DMS153 treated with DMSO at 0.1 percent for 48 hours (cell line): ENCODE results near the gene SSTR3.

ENCODE experiments used
- DNase-seq: peaks from one replicate; lab custom pipeline; 2025; ENCODE audit not compliant: unreplicated experiment; lab: John Stamatoyannopoulos, UW

Gene SSTR3

GRCh38 chr22:37229805-37230672 is 17.8 kb upstream of the SSTR3 start:
- no peak for DNase-seq

- DNase-seq = no peak
These were observed 16.9 kb upstream of the SSTR3 start for GRCh38 chr22:37229012-37229804.

- DNase-seq = no peak
These were observed 16.1 kb upstream of the SSTR3 start for GRCh38 chr22:37228106-37229011.

- DNase-seq = no peak
These were observed 14.2 kb upstream of the SSTR3 start for GRCh38 chr22:37226514-37226913.

- DNase-seq = no peak
These were observed 13.8 kb upstream of the SSTR3 start for GRCh38 chr22:37226087-37226486.

- DNase-seq = no peak
These were observed 13.2 kb upstream of the SSTR3 start for GRCh38 chr22:37225481-37225880.

GRCh38 chr22:37224757-37225420 is 12.6 kb upstream of the SSTR3 start:
- no peak for DNase-seq

GRCh38 chr22:37223965-37224551 is 11.8 kb upstream of the SSTR3 start:
- no peak for DNase-seq

GRCh38 chr22:37222440-37222971 is 10.2 kb upstream of the SSTR3 start:
- no peak for DNase-seq

GRCh38 chr22:37221424-37222333 is 9.4 kb upstream of the SSTR3 start:
- no peak for DNase-seq

- DNase-seq = no peak
These were observed 8.3 kb upstream of the SSTR3 start for GRCh38 chr22:37220543-37220981.

- DNase-seq = no peak
These were observed 7.3 kb upstream of the SSTR3 start for GRCh38 chr22:37219533-37219932.

GRCh38 chr22:37218771-37219411 is 6.6 kb upstream of the SSTR3 start:
- DNase-seq = no peak

GRCh38 chr22:37218399-37218770 is 6.1 kb upstream of the SSTR3 start:
- DNase-seq = no peak

GRCh38 chr22:37215890-37216289 is 3.6 kb upstream of the SSTR3 start:
- DNase-seq = no peak

GRCh38 chr22:37214731-37215030 is 2.4 kb upstream of the SSTR3 start:
- no peak for DNase-seq

GRCh38 chr22:37213941-37214730 is 1.9 kb upstream of the SSTR3 start:
- DNase-seq = no peak
